Skin epidermis (tissue), 12 donors: ENCODE results near the gene ARSG.
"Not testable (repeated sequence)": the region's sequence is repeated elsewhere in the genome, so short reads cannot be mapped to it uniquely, and the experiment has no call there.

Experiments
- H3K27ac ChIP-seq, 21 experiments: fragments of 200-600 bp; sonication (generic) in 11 of 21; one replicate each; pipeline ENCODE4 v1.5.0; 2020; ENCODE audit warnings: mild to moderate bottlenecking in 3 of 21, inconsistent platforms in 2 of 21, moderate library complexity in 2 of 21
- H3K4me3 ChIP-seq, 7 experiments: fragments of 200-600 bp; sonication (generic) in 2 of 7; one replicate each; pipeline ENCODE4 v1.5.0; 2020; ENCODE audit warnings: inconsistent platforms in 2 of 7, mild to moderate bottlenecking in 2 of 7, moderate library complexity in 1 of 7

ARSG gene

GRCh38 chr17:68384471-68384870 is 93.2 kb downstream of the ARSG start:
- Histone ChIP-seq H3K27ac (peak overlapping the region in 14 of 21 experiments; percentile 2 to 87 (median 63)), H3K4me3 (no peak overlapping the region)

- peak overlapping the region in 13 of 21 experiments; percentile 15 to 87 (median 63) for H3K27ac ChIP-seq
- H3K4me3 ChIP-seq: no peak overlapping the region
Observed at GRCh38 chr17:68384941-68385340, 93.6 kb downstream of the ARSG start.

DNA sequence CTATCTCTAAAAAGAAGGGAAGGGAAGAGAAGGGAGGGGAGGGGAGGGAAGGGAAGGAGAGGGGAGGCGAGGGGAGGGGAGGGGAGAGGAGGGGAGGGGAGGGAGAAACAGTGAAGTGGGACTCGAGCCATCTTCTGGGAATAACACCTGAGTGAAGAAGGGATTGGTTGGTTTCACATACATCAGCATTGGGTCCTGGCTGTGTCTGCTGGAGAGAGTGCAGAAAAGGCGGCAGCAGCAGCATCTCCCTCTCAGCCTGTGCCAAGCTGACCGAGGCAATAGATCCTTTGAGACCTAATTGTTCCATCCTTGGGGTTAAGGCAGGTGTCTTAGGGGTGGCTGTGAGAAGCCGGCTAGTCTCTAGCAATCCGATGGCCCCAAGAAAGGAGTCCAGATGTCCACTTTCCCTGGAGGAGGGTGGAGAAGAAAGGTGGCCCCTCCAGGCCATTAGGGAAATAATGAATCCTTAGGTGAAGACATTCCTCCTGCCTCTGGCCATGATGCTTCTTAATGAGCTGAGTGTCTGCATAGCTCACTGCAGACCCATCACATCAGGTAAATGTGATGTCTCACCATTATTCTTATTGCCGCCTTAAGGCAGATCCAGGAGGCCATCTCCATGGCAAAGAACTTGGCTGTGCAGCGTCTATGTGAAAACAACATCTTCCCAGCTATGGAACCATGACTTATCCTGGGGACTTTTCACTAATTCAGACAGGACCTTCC is 94.4 kb downstream of the ARSG start:
- peak overlapping the region in 7 of 21 experiments; percentile 15 to 87 (median 63) for H3K27ac ChIP-seq

GRCh38 chr17:68387435-68388218 is 96.3 kb downstream of the ARSG start:
- no peak overlapping the region for H3K4me3 ChIP-seq
- H3K27ac ChIP-seq: peak overlapping the region in 1 of 21 experiments; percentile 21

More for the DNA sequence above, 94.4 kb downstream of the ARSG start:
- no peak overlapping the region for H3K4me3 ChIP-seq

GRCh38 chr17:68389041-68389440 is 97.7 kb downstream of the ARSG start:
- no peak overlapping the region for H3K4me3 ChIP-seq
- H3K27ac ChIP-seq: peak overlapping the region in 2 of 21 experiments; percentile 45 to 49

DNA sequence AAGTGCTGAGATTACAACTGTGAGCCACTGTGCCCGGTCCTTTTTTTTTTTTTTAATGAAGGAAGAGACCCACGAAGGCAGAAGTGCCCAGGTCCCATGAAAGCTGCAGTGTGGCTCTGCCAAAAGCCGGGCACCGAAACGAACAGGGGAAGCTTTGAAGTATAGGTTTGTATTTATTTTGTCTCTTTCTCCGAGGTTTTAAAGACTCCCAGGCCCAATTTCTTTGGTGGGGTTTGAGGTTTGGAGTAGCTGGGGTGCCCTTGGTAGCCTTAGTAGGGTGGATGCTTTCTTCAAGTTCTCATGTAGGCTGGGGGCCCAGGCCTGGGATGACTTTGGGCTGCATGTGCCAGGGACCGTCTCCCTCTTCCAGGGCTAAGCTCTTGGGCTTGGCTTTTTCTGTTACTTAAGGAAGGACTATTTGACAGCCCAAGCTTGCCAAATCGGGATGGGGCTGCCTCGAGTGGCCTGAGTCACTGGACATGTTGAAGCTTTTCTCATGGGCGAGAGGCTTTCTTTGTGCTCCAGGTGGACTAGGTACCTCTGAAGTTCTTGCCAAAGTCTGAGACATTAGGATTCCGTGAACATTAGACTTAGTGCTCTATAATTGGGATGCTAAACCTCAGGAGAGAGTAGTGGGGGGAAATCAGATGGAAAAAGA is 99.7 kb downstream of the ARSG start:
- H3K27ac ChIP-seq: peak overlapping the region in 9 of 21 experiments; percentile 3 to 78 (median 43)
- H3K4me3 ChIP-seq: no peak overlapping the region

GRCh38 chr17:68391561-68392268 is 100.4 kb downstream of the ARSG start:
- Histone ChIP-seq H3K27ac (peak overlapping the region in 7 of 21 experiments; percentile 3 to 78 (median 28)), H3K4me3 (no peak overlapping the region)

GRCh38 chr17:68394608-68395331 is 103.5 kb downstream of the ARSG start:
- no peak overlapping the region for H3K4me3 ChIP-seq
- no peak overlapping the region for H3K27ac ChIP-seq

DNA sequence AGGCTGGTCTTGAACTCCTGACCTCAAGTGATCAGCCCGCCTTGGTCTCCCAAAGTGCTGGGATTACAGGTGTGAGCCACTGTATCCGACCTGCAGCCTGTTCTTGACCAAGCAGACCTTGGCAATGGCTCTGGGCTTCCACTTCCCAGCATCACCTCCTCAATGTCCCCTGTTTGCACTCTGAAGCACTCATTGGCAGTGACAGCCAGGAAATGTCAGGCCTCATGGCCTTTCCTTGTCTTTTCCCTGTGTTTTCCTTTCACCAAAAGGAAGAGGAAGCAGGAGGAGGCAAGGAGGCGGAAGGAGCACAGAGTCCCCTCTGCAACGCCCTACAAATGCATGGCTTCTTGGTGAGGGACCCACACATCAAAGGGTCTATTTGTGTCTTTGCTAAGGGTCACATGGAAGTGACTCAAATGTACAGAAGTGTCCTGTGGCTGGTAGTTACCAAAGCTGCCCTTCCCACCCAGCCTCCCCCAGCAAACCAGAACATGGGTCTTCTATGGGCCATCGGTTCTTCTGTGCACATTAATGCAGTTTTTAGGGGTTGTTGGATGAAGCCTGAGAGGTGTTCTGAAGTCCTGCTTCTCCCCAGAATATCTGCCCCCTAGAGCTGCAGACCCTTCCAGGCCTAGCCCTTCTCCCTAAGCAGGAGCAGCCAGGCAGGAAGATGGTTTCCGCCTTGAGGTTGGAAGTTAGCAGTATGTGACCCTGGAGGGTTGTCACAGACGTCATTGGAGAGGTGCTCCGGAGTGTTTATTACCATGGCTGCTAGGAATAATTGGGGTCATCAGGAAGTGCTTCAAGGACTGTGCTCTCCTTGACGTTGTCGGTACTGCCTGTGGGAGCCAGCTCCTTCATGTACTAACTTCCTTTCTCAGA is 105.2 kb downstream of the ARSG start:
- H3K4me3 ChIP-seq: no peak overlapping the region
- peak overlapping the region in 2 of 21 experiments; percentile 1 to 44 for H3K27ac ChIP-seq

DNA sequence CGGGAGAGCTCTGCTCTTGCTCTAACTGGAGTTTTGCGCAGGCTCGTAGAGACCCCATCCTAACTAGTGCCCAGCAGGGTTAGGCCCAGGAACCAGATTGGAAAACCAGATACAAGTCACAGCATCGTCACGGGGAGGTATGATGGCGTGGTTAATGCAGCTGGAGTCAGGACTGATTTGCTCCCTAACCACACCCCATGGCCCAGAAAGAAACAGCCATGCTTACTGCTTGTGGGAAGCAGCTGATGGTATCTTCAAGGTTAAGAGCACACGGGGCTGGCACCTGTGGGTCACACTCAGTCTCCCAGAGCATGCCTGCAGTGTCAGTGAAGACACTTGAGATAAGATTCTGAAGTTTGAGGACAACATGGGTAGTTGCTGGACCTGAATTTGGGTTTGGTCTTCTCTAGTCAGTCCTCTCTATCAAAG is 105.8 kb downstream of the ARSG start:
- Histone ChIP-seq H3K4me3 (no peak overlapping the region), H3K27ac (peak overlapping the region in 1 of 21 experiments; percentile 44)

DNA sequence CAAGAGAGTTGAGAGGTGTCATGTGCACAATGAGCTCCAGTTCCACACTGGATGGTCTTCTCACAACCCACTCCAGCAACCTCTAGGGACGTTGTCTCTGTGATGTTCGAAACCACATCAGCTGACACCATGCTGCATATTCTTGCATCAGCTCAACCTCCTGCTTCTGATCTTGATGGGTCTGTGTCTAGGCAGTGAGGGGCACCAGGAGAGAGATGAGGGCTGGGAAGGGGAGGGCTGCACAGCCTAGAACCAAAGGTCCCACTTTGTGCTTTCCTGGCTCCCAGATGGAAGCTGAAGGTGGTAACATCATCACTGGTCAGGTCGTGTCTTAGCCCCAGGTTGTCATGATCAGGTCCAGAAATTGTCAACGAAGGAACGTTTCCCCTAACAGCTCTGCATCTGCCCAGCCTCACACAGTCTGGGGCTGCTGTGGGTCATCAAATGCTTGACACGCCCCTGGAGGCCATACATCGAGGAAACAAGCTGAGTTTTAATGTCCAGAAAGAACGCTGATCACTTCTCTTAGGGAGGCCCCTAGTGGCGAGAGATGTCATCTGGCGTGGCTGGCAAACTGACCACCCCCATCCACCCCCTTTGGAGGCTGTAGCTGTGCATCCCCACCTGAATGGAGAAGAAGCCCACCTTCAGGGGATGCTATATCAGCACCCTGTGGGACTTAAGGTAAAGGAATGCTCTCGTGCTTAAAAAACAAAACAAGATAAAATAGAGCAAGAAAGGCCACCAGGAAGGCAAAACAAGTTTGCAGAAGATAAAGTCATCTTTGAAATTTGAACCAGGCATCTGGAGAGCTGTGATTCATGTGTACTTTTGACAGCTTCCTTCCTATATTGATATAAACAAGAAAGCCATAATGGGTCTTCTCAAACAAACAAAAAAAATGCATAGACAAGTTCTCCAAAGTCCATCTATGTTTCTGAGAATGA is 107.7 kb downstream of the ARSG start:
- Histone ChIP-seq H3K4me3 (no peak overlapping the region), H3K27ac (peak overlapping the region in 10 of 21 experiments; percentile 1 to 84 (median 52))

GRCh38 chr17:68399638-68400403 is 108.5 kb downstream of the ARSG start:
- H3K4me3 ChIP-seq: no peak overlapping the region
- H3K27ac ChIP-seq: peak overlapping the region in 15 of 21 experiments; percentile 0 to 84 (median 36)

DNA sequence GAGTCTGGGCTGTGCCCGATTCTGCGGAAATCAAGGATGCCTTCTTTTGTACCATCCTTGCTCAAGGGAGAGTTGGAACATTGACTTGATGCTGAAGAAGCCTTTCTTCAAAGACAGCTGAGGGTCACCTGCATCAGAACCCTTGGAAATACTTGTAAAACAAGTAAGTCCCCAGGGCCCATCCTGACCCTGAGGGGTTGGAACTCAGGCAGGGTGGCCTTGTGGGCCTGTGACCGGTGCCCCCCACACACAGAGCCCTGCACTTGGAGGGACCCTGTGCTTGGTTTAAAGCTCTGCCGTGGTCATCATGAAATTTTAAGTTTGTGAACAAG is 109.1 kb downstream of the ARSG start:
- peak overlapping the region in 15 of 21 experiments; percentile 1 to 84 (median 37) for H3K27ac ChIP-seq

GRCh38 chr17:68401288-68401687 is 110.0 kb downstream of the ARSG start:
- Histone ChIP-seq H3K4me3 (no peak overlapping the region), H3K27ac (peak overlapping the region in 4 of 21 experiments; percentile 58 to 84 (median 64))

More for the DNA sequence above, 109.1 kb downstream of the ARSG start:
- H3K4me3 ChIP-seq: no peak overlapping the region

DNA sequence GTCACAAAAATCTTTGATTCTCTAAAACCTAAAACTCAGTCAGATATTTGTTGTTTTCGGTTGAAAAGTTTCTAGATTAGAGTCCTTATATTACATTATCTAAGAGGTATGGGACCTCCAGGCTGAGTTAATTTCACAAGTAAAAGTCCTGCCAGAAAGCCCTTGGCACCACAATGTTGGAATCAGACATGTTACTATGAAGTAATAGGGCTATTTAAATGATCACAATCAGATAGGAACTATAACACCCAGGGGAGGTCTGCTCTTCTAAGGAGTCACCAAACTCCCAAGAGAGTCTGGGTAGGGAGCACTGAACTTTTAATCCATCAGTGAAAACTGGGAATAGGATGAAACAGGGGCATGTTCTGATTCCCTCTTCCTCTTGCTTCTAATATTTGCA is 111.8 kb downstream of the ARSG start:
- H3K4me3 ChIP-seq: no peak overlapping the region
- H3K27ac ChIP-seq: peak overlapping the region in 1 of 21 experiments; percentile 33

DNA sequence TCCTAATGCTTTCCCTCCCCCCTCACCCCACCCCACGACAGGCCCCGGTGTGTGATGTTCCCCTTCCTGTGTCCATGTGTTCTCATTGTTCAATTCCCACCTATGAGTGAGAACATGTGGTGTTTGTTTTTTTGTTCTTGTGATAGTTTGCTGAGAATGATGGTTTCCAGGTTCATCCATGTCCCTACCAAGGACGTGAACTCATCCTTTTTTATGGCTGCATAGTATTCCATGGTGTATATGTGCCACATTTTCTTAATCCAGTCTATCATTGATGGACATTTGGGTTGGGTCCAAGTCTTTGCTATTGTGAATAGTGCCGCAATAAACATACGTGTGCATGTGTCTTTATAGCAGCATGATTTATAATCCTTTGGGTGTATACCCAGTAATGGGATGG is 112.5 kb downstream of the ARSG start:
- H3K4me3 ChIP-seq: not testable (repeated sequence)
- H3K27ac ChIP-seq: peak overlapping the region in 1 of 21 experiments; percentile 33
